NB4 (cell line): ENCODE results near the gene CDHR5.

Source experiments
- CTCF ChIP-seq: IDR thresholded peaks from one replicate; pipeline ENCODE4 v1.5.1; 2012; ENCODE audit warnings: low read depth, low read length
- MAX ChIP-seq: IDR thresholded peaks from 2 replicates; pipeline ENCODE4 v1.6.1; 2011; ENCODE audit warnings: low read depth, low read length
- MYC ChIP-seq: IDR thresholded peaks from 2 replicates; pipeline ENCODE4 v1.6.1; 2011; ENCODE audit warnings: low read depth, low read length

- TF ChIP-seq MYC (no peak), CTCF (no peak), MAX (no peak)
Observed at GRCh38 chr11:626475-627307, 1.9 kb upstream of the CDHR5 start, which contains the start of gene SCT.
